GM18520 (cell line): ENCODE data around the gene ARSD.
"Not testable (repeated sequence)": the region's sequence is repeated elsewhere in the genome, so short reads cannot be mapped to it uniquely, and the experiment has no call there.

Experiments used
- ATAC-seq: cut with Tn5 transposase; IDR thresholded peaks from one replicate; pipeline ENCODE4 v1.9.1; 2021; ENCODE audit not compliant: unreplicated experiment

The ARSD gene

DNA sequence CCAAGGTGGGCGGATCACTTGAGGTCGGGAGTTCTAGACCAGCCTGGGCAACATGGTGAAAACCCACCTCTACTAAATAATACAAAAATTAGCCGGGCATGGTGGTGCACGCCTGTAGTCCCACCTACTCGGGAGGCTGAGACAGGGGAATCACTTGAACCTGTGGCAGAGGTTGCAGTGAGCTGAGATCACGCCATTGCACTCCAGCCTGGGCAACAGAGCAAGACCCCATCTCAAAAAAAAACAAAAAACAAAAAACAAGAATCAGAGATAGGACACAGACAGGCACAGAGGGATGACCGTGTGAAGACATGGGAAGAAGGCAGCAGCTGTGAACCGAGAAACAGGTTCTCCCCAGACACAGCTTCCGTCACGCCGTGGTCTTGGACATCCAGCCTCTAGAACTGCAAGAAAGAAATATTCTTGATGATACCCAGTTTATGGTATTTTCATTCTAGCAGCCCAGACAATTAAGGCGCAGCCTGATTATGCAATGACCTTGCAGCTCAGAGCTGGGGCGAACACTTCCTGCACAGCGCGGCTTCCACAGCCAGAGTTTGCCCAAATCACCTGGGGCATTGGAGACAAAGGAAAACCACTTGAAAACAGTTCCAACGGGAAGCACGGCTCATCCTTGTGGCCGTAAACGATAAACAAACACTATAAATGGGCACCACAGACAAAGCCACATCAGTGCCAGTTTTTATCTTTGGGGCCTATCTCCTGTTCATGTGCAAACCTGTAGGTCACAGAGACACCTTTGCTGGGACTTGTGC is 4.2 kb upstream of the ARSD start:
- ATAC-seq = no peak

DNA sequence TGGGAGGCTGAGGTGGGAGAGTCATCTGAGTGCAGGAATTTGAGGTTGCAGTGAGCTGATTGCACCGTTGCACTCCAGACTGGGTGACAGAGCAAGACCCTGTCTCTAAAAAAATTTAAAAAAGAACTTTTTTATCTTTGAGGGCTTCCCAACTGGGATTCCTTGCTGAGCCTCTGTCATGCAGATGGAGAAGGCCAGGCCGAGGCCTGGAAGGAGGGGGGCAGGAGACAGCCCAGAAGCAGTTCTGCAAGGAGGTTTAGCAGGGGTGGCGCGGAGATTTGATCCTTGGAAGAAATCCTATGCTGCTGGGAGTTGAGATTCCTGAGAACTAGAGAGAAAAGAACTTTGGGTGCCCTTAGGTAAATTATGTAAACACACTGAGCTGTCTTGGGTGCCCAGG is 2.5 kb upstream of the ARSD start:
- no peak for ATAC-seq

DNA sequence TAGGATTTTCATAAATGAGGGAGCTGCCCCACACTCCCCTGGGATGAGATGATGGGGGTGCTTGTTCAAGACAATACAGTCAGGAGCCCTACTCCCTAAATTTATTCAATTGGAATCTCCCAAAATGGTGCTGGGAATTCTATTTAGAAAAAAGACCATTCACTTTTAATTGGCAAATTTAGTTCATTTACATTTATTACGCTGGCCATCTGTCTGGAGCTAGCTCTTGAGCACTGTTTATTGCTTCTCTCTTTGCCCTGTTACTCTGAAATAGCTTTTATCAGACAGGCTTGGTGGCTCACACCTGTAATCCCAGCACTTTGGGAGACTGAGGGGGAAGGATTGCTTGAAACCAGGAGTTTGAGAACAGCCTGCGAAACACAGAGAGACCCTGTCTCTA is 2.0 kb upstream of the ARSD start:
- ATAC-seq = no peak

DNA sequence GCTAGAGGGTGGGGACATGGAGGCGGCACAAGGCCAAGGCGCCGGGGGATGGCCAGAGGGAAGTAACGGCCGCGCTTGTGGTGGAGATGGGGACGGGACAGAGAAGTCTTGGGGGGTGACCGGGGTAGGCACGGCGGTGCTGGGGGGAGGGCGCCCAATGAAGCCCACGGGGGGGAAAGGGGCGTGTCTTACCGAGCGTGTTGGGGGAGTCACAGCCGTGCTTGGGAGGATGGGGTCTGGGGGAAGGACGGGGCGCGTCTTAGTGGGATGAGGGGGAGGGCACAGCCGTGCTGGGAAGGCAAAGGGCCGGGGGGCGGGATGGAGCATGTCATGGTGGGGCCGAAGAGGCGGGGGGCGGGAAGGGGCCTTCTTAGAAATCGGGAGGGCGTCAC is 952 bp downstream of the ARSD start:
- no peak for ATAC-seq

DNA sequence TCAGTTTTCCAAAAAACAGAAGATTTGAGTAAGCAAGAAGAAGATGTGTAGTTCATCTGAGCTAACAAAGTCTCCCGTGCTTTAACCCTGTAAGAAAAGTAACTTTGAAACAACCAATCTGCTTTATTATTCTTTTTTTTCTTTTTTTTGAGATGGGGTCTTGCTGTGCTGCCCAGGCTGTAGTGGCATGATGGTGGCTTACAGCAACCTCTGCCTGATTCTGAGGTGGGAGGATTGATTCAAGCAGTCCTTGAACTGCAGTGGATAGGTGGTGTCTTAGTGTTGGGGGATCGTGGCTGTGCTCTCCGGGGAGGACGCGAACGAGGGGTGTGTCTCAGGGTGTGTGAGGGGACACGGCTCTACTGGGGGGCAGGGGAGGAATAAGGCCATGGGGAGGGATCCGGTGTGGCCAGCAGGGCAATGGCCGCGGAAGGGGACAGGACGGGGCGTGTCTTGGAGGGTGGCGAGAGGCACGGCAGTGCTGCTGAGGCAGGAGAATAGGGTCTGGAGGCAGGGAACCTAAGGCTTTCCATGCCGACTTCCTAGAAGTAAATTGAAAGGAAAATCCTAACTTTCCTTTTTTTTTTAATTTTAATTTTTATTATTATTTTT is 2.4 kb downstream of the ARSD start:
- no peak for ATAC-seq

DNA sequence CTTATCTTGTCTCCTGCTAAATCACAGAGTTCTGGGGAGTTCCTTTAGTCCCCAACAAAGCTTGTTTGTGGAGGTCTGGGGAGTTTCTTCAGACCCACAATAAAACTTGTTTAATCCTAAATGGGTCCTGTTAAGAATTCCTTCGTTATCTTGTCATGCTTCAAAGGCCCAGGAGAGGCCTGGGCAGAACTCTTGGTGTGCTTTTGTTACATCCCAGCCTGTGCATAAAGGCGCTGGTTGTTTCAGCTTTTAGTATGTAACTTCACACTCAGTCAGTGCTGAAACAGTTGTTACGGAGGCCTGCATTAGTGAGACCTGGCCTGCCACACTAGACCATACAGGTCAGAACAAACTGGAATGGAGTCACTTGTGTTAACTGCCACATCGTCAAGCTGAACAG is 2.9 kb downstream of the ARSD start:
- not testable (repeated sequence) for ATAC-seq

DNA sequence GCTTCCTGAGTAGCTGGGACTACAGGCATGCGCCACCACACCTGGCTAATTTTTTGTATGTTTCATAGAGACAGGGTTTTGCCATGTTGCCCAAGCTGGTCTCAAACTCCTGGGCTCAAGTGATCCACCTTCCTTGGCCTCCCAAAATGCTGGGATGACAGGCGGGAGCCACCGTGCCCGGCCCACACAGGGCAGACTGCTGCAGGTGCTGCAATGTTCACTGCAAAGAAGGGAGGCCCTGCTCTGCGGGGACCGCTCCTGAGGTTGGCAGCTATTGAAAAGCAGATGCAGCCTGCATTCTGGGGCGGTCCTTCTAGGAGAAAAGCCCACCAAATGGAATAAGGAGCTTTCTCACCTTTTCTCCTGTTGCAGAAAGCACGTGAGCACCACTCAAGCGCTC is 5.0 kb downstream of the ARSD start:
- no peak for ATAC-seq

DNA sequence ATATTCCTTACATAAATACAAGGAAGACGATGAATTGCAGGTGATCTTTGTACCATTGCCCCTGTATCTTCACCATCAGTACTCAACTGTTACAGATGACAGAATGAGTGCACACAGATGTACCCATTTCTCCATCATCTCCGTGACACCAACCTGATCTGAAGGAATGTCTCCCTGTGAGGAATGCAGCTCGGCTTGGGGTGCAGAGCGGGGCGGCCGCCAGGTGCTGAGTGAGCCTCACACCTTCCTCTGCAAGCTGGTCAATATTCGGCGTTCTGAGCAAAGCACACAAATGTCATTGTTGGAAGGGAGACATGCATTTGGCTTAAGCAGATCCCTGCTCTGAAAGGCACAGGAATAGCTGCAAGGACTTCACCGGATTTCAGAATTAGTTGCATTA is 7.4 kb downstream of the ARSD start:
- ATAC-seq = no peak

DNA sequence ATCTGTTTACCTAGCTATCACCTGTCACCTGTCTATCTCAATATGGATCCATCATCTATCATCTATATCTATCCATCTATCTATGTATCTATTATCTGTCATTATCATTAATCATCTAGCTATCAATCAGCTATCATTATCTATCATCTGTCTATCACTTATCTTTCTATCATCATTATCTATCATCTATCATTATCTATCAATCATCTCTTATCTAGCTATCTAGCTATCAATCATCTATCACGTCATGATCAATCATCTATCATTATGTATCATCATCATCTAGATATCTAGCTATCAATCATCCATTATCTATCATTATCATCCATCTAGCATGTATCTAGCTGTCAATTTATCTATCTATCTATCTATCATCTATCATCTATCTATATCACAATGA is 7.9 kb downstream of the ARSD start:
- ATAC-seq = no peak

DNA sequence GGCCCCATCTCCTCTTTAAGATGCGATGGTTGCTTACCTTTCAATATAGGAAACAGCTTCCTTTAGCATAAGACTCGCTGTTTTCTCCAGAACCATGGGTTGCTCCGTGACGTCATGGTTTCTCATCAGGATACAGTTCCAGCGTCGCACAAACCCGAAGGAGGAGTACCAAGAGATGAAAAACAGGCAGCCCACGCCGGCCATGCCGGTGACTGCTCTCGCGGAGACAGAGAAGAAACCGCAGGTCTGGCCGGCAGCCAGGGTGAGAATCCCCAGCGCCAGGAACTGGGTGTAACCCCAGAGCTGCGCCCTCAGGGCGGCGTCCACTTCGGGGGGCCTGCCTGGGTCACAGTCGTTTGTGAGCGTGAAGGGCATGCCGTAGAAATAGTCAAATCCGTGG is 11.4 kb downstream of the ARSD start:
- no peak for ATAC-seq

DNA sequence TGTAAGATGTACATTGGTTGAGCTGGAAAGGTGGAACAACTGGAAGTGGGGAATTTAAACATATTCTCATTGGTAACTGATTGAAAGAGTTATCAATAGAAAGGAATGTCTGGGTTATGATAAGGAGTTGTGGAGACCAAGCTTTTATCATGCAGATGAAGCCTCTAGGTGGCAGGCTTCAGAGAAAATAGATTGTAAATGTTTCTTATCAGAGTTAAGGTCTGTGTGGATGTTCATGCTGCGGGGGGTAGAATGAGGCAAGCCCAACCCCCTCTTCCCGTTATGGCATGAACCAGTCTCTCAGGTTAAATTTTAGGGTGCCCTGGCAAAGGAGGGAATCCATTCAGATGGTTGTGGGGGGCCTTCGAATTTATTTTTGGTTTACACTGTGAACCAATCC is 16.0 kb downstream of the ARSD start:
- no peak for ATAC-seq

DNA sequence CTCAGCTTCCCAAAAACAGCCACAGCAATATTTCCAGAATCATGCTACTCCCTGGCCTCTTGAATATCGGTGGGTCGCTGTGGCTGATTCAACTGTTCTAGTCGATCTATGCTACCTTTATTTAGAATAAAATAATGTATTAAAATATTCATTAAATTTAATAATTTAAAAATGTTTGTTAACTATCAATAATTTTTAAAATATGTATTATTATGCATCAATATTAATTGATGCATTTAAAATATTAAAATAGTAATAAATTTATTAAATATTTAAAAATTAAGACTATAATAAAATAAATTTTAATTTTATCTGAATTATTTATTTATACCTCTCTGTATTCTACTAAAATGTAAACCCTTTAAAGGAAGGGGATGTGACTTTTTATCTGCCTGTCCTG is 19.0 kb downstream of the ARSD start:
- no peak for ATAC-seq

DNA sequence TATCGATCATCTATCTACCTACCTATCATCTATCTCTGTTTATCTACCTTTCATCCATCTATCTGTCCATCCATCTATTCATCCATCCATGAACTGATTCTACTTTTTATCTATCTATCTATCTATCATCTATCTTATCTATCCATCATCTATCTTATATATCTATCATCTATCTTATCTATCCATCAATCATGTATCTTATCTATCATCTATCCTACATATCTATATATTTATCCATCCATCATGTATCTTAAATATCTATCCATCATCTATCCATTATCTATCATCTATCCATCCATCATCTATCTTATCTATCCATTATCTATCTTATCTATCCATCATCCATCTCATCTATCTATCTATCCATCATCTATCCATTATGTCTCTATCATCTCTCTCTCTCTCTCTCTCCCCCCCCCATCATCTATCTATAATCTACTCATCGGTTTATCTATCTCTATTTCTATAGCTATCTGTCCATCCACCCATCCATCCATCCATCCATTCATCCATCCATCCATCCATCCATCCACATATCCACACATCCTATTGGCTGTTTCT is 20.9 kb downstream of the ARSD start:
- ATAC-seq = no peak

DNA sequence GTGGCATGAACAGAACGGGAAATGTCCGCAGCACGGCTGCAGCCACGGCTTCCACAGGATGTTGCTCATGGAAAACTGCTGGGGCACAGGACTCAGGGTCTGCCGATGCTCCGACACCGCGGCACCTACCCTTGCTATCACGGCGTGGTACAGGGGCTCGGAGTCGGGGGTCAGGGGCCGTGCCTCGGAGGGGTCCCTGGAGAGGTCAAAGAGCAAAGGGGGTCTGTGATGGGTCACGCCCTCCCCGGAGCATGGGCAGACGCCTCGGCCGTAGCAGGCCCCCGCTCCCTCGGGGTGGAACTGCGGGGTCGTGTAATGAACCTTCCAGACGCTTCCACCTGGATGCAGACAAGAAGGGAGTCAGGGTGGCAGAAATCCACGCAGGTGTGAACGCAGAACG is 21.8 kb downstream of the ARSD start:
- ATAC-seq = no peak

DNA sequence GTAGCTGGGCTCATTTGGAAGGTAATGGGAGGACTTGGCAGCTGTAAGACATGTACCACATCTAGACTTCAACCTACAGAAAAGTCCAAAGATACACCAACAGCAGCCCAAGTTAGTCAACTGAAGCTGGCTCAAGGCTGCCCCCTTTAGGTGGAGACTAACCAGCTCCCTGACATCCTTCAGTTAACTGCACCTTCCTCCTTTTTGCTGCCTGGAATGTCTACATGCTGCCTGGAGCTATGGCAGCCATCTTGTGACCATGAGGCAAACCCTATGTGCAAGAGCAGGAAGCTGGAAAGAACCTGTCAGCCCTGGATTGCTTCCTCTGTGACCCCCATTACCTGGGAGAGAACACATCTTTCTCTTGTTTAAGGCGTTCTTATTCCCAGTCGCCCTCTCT is 25.8 kb downstream of the ARSD start:
- no peak for ATAC-seq

DNA sequence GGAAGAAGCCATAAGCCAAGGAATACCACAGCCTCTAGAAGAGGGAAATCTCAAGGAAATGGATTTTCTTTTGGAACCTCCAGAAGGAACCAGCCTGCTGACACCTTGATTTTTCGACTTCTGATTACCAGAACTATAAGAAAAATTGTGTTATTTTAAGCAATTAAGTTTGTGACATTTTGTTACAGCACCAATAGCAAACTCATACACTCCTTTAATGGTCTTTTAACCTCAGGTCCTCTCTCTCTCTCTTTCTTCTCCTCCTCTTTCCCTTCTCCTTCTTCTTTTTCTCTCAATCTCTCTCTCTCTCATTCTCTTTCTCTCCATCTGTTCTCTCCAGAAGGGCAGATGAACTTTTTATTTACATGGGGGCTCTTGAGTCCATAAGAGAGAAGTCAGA is 26.3 kb downstream of the ARSD start:
- no peak for ATAC-seq

DNA sequence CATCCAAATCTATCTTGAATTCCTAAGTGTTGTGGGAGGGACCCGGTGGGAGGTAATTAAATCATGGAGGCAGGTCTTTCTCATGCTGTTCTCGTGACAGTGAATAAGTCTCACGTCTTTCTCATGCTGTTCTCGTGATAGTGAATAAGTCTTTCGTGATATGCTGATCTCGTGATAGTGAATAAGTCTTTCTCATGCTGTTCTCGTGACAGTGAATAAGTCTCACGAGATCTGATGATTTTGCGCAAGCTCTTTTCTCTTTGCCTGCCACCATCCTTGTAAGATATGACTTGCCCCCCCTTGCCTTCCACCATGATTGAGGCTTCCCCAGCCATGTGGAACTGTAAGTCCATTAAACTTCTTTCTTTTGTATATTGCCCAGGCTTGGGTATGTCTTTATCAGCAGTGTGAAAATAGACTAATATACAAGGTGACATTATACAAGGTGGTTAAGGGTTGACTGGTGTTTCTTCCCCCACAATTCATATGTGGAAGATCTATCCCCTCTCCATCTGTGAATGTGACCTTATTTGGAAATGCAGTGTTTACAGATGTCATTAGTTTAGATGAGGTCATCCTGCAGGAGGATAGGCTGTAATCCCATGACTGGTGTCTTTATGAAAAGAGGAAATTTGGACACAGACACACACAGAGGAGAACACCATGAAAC is 27.6 kb downstream of the ARSD start:
- no peak for ATAC-seq

DNA sequence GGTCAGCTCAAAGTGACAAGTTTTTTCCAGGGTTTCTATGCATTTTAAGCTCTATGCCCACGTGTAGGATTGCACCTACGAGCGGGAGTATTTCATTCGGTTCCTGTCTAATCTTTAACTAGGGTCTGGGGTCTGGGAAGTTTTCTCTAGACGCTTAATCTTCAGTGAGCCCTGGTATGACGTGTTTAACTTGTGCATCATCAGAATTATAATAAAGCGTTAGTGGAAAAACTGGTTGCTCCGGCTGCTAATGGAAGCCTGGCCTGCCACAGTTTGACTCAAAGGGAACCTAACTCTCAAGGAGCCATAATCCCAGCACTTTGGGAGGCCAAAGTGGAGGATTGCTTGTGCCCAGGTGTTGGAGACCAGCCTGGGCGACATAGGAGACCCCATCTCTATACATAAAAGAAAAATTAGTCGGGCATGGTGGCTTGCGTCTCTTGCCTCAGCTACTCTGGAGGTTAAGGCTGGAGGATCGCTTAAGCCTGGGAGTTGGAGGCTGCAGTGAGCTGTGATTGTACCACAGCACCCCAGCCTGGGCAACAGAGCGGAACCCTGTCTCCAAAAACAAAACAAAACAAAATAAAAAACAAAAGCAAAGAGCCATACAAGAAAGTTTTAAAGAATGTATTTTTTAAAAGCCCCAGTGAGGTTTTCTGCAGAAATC is 30.2 kb downstream of the ARSD start:
- ATAC-seq = no peak

DNA sequence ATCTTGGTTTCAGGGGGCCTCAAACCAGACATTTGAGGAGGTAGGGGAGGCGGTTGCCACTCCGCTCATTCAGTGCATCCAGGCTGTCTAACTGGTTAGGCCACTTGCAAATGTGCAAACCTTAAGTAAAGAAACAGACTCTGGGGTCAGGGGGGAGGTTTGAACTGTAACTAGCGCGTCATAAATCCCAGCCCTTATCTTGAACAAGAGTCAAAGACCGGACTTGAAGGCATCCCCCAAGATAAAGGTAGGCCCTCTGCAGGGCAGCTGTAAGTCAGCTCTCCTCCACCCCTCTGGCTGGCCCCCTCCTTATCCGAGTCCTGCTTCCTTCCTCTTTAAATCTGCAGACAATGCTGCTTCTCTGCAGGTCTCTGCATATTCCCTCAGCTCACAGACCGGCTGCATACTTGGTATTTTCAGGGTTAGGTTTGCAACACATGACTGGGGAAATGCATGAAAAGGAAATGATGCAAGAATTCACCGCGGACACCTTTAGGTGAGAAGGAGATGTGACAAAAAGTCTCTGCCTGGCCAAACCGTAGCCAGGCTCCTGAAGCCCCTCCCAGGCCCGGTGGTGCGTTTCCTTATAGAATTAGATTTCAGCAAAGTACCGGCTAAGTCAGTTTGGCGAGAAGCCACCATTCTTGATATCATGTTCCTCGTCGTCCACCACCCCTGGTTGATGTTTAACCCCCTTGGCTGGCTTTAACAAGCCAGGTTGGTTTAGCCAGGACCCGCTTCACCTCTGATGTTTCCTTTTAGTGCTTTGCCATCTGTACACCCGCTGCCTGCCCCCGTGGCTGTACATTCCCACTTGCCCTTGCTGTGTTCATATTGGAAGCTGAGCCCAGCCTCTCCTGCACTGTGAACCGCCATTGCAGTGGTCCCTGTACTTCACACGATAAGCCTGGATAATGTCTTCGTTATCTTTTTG is 31.2 kb downstream of the ARSD start:
- not testable (repeated sequence) for ATAC-seq

DNA sequence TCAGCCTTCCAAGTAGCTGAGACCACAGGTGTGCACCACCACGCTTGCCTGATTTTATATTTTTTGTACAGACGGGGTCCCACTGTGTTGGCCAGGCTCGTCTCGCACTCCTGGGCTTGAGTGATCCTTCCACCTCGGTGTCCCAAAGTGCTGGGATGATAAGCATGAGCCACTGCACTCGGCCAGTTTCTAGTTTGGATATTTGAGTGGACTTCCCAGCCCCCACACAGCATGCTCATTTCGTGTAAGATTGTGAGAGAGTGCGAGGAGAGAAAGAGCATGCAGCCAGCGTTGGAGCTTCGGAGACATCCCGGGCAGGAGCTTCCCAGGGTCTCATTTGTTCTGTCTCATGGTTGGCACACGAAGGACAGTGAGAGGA is 31.8 kb downstream of the ARSD start:
- no peak for ATAC-seq

DNA sequence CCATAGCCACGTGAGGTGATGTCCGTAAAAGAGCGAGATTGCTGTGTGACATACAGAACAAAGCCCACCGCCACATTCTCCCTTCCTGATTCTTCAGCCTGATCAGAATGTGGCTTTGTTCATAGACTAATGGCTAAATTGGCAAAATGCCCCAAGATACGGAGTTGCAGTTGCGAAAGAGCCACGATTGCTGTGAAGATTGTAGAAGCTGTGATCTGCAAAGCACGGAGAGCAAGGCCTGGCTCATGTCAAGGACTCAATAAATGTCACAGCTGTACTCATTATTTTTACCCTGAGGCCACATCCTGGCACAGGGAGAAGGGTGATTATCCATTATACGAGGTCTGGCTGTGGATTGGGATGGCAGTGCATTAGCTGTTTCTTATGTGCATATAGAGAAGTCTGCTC is 34.2 kb downstream of the ARSD start:
- ATAC-seq = no peak
